Keratinocyte (primary cell): Measurements from ENCODE around the gene GTF3C5. TPM values are rescaled to one million over a fixed set of nuclear protein-coding genes. Genes with fewer than 3 reads are reported as not detected.

Experiments
- DNase-seq: peaks from one replicate; pipeline ENCODE4 v3.0.0-alpha.2; 2011; ENCODE audit warnings: low read depth, missing footprints, low spot score
- FAIRE-seq: peaks from 2 replicates; lab custom pipeline; 2011; peaks lifted over from hg19 to GRCh38; lab: Jason Lieb, UNC
- H2AFZ ChIP-seq: 2 replicates; pipeline ENCODE4 v1.6.0; 2012; ENCODE audit warnings: low read length, control low read depth, inconsistent platforms; ENCODE audit not compliant: control insufficient read depth
- H3K27ac ChIP-seq: 2 replicates; pipeline ENCODE4 v1.5.1; 2011; ENCODE audit warnings: low read length; ENCODE audit not compliant: control insufficient read depth, insufficient read depth
- H3K27me3 ChIP-seq: 3 replicates; pipeline ENCODE4 v1.6.0; 2011; ENCODE audit warnings: low read length; ENCODE audit not compliant: control insufficient read depth, insufficient read depth; ENCODE audit errors: extremely low read depth
- H3K36me3 ChIP-seq, 2 experiments: 2 replicates in 1 of 2; 3 replicates in 1 of 2; pipeline ENCODE4 v1.5.1; 2011; ENCODE audit warnings: low read length in 2 of 2, mild to moderate bottlenecking in 1 of 2; ENCODE audit not compliant: control insufficient read depth in 2 of 2, insufficient read depth in 2 of 2; ENCODE audit errors: extremely low read depth in 1 of 2
- H3K4me1 ChIP-seq: 3 replicates; pipeline ENCODE4 v1.5.1; 2011; ENCODE audit warnings: low read length; ENCODE audit not compliant: control insufficient read depth, insufficient read depth; ENCODE audit errors: extremely low read depth
- H3K4me2 ChIP-seq: 3 replicates; pipeline ENCODE4 v1.6.0; 2011; ENCODE audit warnings: low read depth, low read length; ENCODE audit not compliant: control insufficient read depth, insufficient read depth; ENCODE audit errors: extremely low read depth
- H3K4me3 ChIP-seq, 3 experiments: fragments of 200-600 bp in 1 of 3; sonication (generic) in 1 of 3; 2 replicates in 2 of 3; 3 replicates in 1 of 3; pipeline ENCODE4 v1.5.1; 2011 to 2016; ENCODE audit warnings: low read length in 3 of 3, mild to moderate bottlenecking in 3 of 3, control low read depth in 2 of 3, inconsistent platforms in 1 of 3, low read depth in 1 of 3, mixed read lengths in 1 of 3, mixed run types in 1 of 3, moderate library complexity in 1 of 3; ENCODE audit not compliant: control insufficient read depth in 2 of 3, insufficient read depth in 2 of 3; ENCODE audit errors: extremely low read depth in 1 of 3
- H3K79me2 ChIP-seq: 2 replicates; pipeline ENCODE4 v1.6.0; 2012; ENCODE audit warnings: low read length; ENCODE audit not compliant: control insufficient read depth, insufficient read depth
- H3K9ac ChIP-seq: 3 replicates; pipeline ENCODE4 v1.6.0; 2011; ENCODE audit warnings: low read length; ENCODE audit not compliant: control insufficient read depth, insufficient read depth; ENCODE audit errors: extremely low read depth
- H3K9me1 ChIP-seq: 3 replicates; pipeline ENCODE4 v1.6.0; 2011; ENCODE audit warnings: low read length; ENCODE audit not compliant: control insufficient read depth, insufficient read depth; ENCODE audit errors: extremely low read depth
- H3K9me3 ChIP-seq: 2 replicates; pipeline ENCODE4 v1.5.1; 2012; ENCODE audit warnings: low read depth, low read length; ENCODE audit not compliant: control insufficient read depth
- H4K20me1 ChIP-seq: 3 replicates; pipeline ENCODE4 v1.6.0; 2011; ENCODE audit warnings: low read length; ENCODE audit not compliant: control insufficient read depth, insufficient read depth; ENCODE audit errors: extremely low read depth
- EZH2 ChIP-seq: IDR thresholded peaks from one replicate; pipeline ENCODE4 v1.6.1; 2012; ENCODE audit warnings: inconsistent platforms, mild to moderate bottlenecking, low read length, moderate library complexity
- dilution Hi-C: fragments of 300-500 bp; cut with MboI; formaldehyde crosslinking; loops from one replicate; pipeline ENCODE4 v1.7.0; 2020; ENCODE audit warnings: low sequenced_read_pairs; ENCODE audit not compliant: extremely low pct_ligation_motif_present
- polyA plus RNA-seq, 5 experiments: library from polyadenylated mRNA; depleted of rRNA in 3 of 5; stranded (reverse) in 3 of 5; stranded (forward) in 1 of 5; unstranded in 1 of 5; fragments of >200 nt; gene quantifications; 1 replicate in 1 of 5; 2 replicates in 3 of 5; 3 replicates in 1 of 5; pipeline versions ENCODE4 v1.2.1 to v1.2.3, GENCODE V29; 2011 to 2012; ENCODE audit warnings: missing spikeins in 2 of 5, low read depth in 1 of 5, low replicate concordance in 1 of 5
- TF ChIP-seq, protein P1 (sequence below), 3 experiments: IDR thresholded peaks in 1 of 3; conservative IDR thresholded peaks in 1 of 3; optimal IDR thresholded peaks in 1 of 3; 2 replicates in 2 of 3; 3 replicates in 1 of 3; pipeline versions ENCODE3 to v1.5.1; 2011; ENCODE audit warnings: low read length in 3 of 3, mild to moderate bottlenecking in 3 of 3, moderate library complexity in 2 of 3, control low read depth in 1 of 3, inconsistent platforms in 1 of 3; ENCODE audit not compliant: insufficient read depth in 2 of 3; ENCODE audit errors: extremely low read depth in 1 of 3

Gene GTF3C5
- polyA plus RNA-seq, 1 donor (not counting 4 experiments of a cell fraction or from before 2014, with no cell fraction given), result 37.2 TPM

DNA sequence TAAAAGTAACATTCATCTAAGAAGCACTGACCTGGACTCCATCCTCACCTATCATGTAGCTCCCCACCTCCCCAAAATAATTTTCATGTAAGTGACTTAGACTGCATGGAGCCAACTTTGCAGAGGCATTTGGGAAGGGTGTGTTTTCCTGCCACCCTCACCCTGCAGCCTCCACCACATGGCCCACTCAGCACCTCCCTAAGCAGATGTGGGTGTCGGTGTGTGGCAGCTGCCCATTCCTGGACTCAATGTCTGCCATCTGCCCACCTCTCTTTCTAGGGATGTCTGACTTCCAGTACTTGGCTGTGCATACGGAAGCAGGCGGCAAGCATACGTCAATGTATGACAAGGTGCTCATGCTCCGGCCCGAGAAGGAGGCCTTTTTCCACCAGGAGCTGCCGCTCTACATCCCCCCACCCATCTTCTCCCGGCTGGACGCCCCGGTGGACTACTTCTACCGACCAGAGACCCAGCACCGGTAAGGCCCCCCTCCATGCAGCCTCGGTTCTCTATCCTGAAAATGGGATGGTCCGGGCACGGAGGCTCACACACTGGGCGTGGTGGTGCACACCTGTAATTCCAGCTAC, 12.7 kb downstream of the GTF3C5 start:
- peaks cover 20% of the 10 kb centered on the region for H3K79me2 ChIP-seq
- peaks cover 13% of the 10 kb centered on the region for H4K20me1 ChIP-seq
- no peak overlapping the region for H3K27ac ChIP-seq
- no peak for FAIRE-seq
- H3K4me3 ChIP-seq, result no peak overlapping the region
- DNase-seq, result no peak
- H3K27me3 ChIP-seq, result no peaks in the 10 kb centered on the region
- H3K9me3 ChIP-seq, result no peaks in the 10 kb centered on the region
- H2AFZ ChIP-seq, result no peak overlapping the region
- H3K9me1 ChIP-seq, result no peaks in the 10 kb centered on the region
- dilution Hi-C loops, result no loop called here
- no peaks in the 10 kb centered on the region for H3K4me1 ChIP-seq
- peaks cover 29 to 36% of the 10 kb centered on the region in 2 experiments for H3K36me3 ChIP-seq
- TF ChIP-seq EZH2, result no peak
- TF ChIP-seq, protein P1, sequence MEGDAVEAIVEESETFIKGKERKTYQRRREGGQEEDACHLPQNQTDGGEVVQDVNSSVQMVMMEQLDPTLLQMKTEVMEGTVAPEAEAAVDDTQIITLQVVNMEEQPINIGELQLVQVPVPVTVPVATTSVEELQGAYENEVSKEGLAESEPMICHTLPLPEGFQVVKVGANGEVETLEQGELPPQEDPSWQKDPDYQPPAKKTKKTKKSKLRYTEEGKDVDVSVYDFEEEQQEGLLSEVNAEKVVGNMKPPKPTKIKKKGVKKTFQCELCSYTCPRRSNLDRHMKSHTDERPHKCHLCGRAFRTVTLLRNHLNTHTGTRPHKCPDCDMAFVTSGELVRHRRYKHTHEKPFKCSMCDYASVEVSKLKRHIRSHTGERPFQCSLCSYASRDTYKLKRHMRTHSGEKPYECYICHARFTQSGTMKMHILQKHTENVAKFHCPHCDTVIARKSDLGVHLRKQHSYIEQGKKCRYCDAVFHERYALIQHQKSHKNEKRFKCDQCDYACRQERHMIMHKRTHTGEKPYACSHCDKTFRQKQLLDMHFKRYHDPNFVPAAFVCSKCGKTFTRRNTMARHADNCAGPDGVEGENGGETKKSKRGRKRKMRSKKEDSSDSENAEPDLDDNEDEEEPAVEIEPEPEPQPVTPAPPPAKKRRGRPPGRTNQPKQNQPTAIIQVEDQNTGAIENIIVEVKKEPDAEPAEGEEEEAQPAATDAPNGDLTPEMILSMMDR (optimal IDR thresholded peaks at IDR 0.05 in 1 of 3, IDR thresholded peaks at IDR 0.05 in 1 of 3, conservative IDR thresholded peaks at IDR 0.05 in 1 of 3; ENCODE audit: extremely low read depth in 1 of 3, insufficient read depth in 2 of 3, low read length in 3 of 3), result no peak
- H3K4me2 ChIP-seq, result no peak overlapping the region
- no peak overlapping the region for H3K9ac ChIP-seq

DNA sequence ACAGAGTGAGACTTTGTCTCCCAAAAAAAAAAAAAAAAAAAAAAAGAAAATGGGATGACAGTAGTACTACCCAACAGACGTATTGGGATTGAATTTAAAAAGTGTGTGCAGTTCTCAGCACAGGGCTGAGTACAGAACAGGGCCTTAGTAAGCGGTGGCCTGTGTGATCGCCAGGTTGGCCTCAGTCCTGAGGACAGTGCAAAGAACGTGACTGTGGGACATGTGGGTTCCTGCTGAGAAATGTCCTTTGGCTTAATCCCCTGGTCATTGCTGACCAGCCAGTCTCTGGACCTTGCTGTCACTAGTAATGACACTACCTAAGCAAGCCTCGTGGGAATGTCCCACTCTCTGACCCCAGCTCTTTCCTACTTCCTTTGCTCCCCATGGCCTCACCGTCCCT, 13.3 kb downstream of the GTF3C5 start:
- TF ChIP-seq EZH2, result no peak
- TF ChIP-seq, protein P1 (optimal IDR thresholded peaks at IDR 0.05 in 1 of 3, IDR thresholded peaks at IDR 0.05 in 1 of 3, conservative IDR thresholded peaks at IDR 0.05 in 1 of 3; ENCODE audit: extremely low read depth in 1 of 3, insufficient read depth in 2 of 3, low read length in 3 of 3), result no peak
- H3K79me2 ChIP-seq, result peaks cover 15% of the 10 kb centered on the region
- no peaks in the 10 kb centered on the region for H3K27me3 ChIP-seq
- H3K36me3 ChIP-seq, result peaks cover 32 to 39% of the 10 kb centered on the region in 2 experiments
- no peaks in the 10 kb centered on the region for H3K9me3 ChIP-seq
- no peak overlapping the region for H3K4me3 ChIP-seq
- dilution Hi-C loops, result no loop called here
- DNase-seq (no peak), FAIRE-seq (no peak)
- no peak overlapping the region for H3K27ac ChIP-seq
- no peaks in the 10 kb centered on the region for H3K4me1 ChIP-seq
- H3K4me2 ChIP-seq, result no peak overlapping the region
- H3K9ac ChIP-seq, result no peak overlapping the region
- peaks cover 15% of the 10 kb centered on the region for H4K20me1 ChIP-seq
- no peak overlapping the region for H2AFZ ChIP-seq
- H3K9me1 ChIP-seq, result no peaks in the 10 kb centered on the region
